ENCODE data around the gene UAP1.

- no peak for TF ChIP-seq CTCF (IDR thresholded peaks at IDR 0.05; ENCODE audit: low read depth, low read length, poor library complexity, severe bottlenecking)
- TF ChIP-seq EZH2phosphoT487 (IDR thresholded peaks at IDR 0.05; ENCODE audit: borderline replicate concordance, low read length), result no peak
Measured at GRCh38 chr1:162548170-162548569, 13.4 kb upstream of the UAP1 start.
